H1 (cell line): ENCODE measurements around the gene NSG2. TPM values are rescaled to one million over a fixed set of nuclear protein-coding genes. Genes with fewer than 3 reads are reported as not detected.

Experiments used
- CTCF ChIA-PET: fragments of 300-600 bp; sonication (Branson Sonifier 250); formaldehyde crosslinking; loops from one replicate; lab custom pipeline; 2021; ENCODE audit not compliant: partially characterized antibody; lab: Charles Lee
- POLR2A ChIA-PET: fragments of 300-600 bp; sonication (Branson Sonifier 250); formaldehyde crosslinking; loops from one replicate; lab custom pipeline; 2021; ENCODE audit warnings: inconsistent platforms; ENCODE audit not compliant: partially characterized antibody; lab: Charles Lee
- DNase-seq, 2 experiments: peaks; one replicate each; pipeline versions ENCODE4 v3.0.0 to v3.0.0-alpha.2; 2010 to 2022; ENCODE audit warnings: low spot score in 2 of 2, low read depth in 1 of 2, mixed read lengths in 1 of 2
- FAIRE-seq: peaks from 2 replicates; lab custom pipeline; 2011; peaks lifted over from hg19 to GRCh38; lab: Jason Lieb, UNC
- H2AFZ ChIP-seq: 2 replicates; pipeline ENCODE4 v1.8.1; 2012; ENCODE audit warnings: low read length, inconsistent platforms
- H2AK5ac ChIP-seq: 2 replicates; pipeline ENCODE4 v1.6.1; 2013; ENCODE audit warnings: low read depth, low read length
- H2BK120ac ChIP-seq: replicated peaks from 2 replicates; pipeline ENCODE3; 2013; ENCODE audit warnings: low read depth, low read length, inconsistent platforms
- H2BK12ac ChIP-seq: 2 replicates; pipeline ENCODE4 v1.6.1; 2013; ENCODE audit warnings: low read depth, low read length
- H2BK15ac ChIP-seq: 2 replicates; pipeline ENCODE4 v1.6.1; 2013; ENCODE audit warnings: low read length
- H2BK20ac ChIP-seq: 2 replicates; pipeline ENCODE4 v1.6.1; 2013; ENCODE audit warnings: low read length
- H2BK5ac ChIP-seq: 2 replicates; pipeline ENCODE4 v1.6.1; 2013; ENCODE audit warnings: low read depth, low read length
- H3K14ac ChIP-seq: 2 replicates; pipeline ENCODE4 v1.6.1; 2013; ENCODE audit warnings: inconsistent platforms; ENCODE audit not compliant: insufficient read length
- H3K18ac ChIP-seq: 2 replicates; pipeline ENCODE4 v1.6.1; 2013; ENCODE audit warnings: low read length; ENCODE audit errors: extremely low read depth
- H3K23ac ChIP-seq: 2 replicates; pipeline ENCODE4 v1.6.1; 2013; ENCODE audit warnings: inconsistent platforms; ENCODE audit not compliant: insufficient read length
- H3K23me2 ChIP-seq: 2 replicates; pipeline ENCODE4 v1.6.1; 2013; ENCODE audit warnings: low read depth, low read length
- H3K27ac ChIP-seq: 2 replicates; pipeline ENCODE4 v1.6.1; 2011; ENCODE audit warnings: low read depth, low read length, inconsistent platforms
- H3K27me3 ChIP-seq, 4 experiments: replicated peaks in 1 of 4; 1 replicate in 1 of 4; 2 replicates in 3 of 4; pipeline versions ENCODE4 v1.6.1 to v1.8.1; 2011 to 2013; ENCODE audit warnings: low read length in 3 of 4, mild to moderate bottlenecking in 3 of 4, inconsistent platforms in 2 of 4, mixed read lengths in 2 of 4, moderate library complexity in 1 of 4; ENCODE audit not compliant: control insufficient read depth in 3 of 4, insufficient read depth in 3 of 4; ENCODE audit errors: extremely low read depth in 1 of 4
- H3K36me3 ChIP-seq, 4 experiments: 2 replicates each; pipeline versions ENCODE4 v1.6.1 to v1.8.1; 2011 to 2013; ENCODE audit warnings: mild to moderate bottlenecking in 4 of 4, low read length in 3 of 4, moderate library complexity in 2 of 4, control low read depth in 1 of 4, inconsistent platforms in 1 of 4; ENCODE audit not compliant: insufficient read depth in 4 of 4, control insufficient read depth in 2 of 4
- H3K4ac ChIP-seq: replicated peaks from 2 replicates; pipeline ENCODE3; 2013; ENCODE audit warnings: low read length, low read depth, mixed read lengths, inconsistent platforms; ENCODE audit not compliant: insufficient read length
- H3K4me1 ChIP-seq, 4 experiments: replicated peaks in 1 of 4; 1 replicate in 1 of 4; 2 replicates in 3 of 4; pipeline versions ENCODE4 v1.6.1 to v1.8.1; 2011 to 2013; ENCODE audit warnings: low read length in 3 of 4, inconsistent platforms in 2 of 4, mixed read lengths in 1 of 4; ENCODE audit not compliant: insufficient read depth in 4 of 4, control insufficient read depth in 3 of 4
- H3K4me2 ChIP-seq, 2 experiments: 2 replicates each; pipeline versions ENCODE4 v1.6.1 to v1.8.1; 2011 to 2013; ENCODE audit warnings: low read depth in 2 of 2, low read length in 2 of 2, control low read depth in 1 of 2, inconsistent platforms in 1 of 2, mild to moderate bottlenecking in 1 of 2; ENCODE audit not compliant: insufficient read depth in 1 of 2
- H3K4me3 ChIP-seq, 4 experiments: fragments of 200-600, 300-600 bp in 1 of 4; sonication (generic), shearing (Covaris generic), sonication (Bioruptor Twin) in 1 of 4; 2 replicates each; pipeline versions ENCODE4 v1.5.1 to v1.8.1; 2011 to 2016; ENCODE audit warnings: low read length in 4 of 4, low read depth in 3 of 4, control low read depth in 2 of 4, inconsistent platforms in 2 of 4, mild to moderate bottlenecking in 2 of 4, mixed read lengths in 1 of 4, moderate library complexity in 1 of 4; ENCODE audit not compliant: insufficient read depth in 2 of 4; ENCODE audit errors: extremely low read depth in 1 of 4
- H3K56ac ChIP-seq: replicated peaks from 2 replicates; pipeline ENCODE3; 2013; ENCODE audit warnings: low read depth, mild to moderate bottlenecking, mixed read lengths, low read length, inconsistent platforms; ENCODE audit not compliant: insufficient read length
- H3K79me1 ChIP-seq: 2 replicates; pipeline ENCODE4 v1.6.1; 2013; ENCODE audit warnings: low read depth, low read length, control low read depth
- H3K79me2 ChIP-seq, 2 experiments: 2 replicates each; pipeline versions ENCODE4 v1.6.1 to v1.8.1; 2012 to 2013; ENCODE audit warnings: low read length in 2 of 2, mild to moderate bottlenecking in 2 of 2, inconsistent platforms in 1 of 2; ENCODE audit not compliant: insufficient read depth in 2 of 2, control insufficient read depth in 1 of 2
- H3K9ac ChIP-seq, 4 experiments: replicated peaks in 1 of 4; 1 replicate in 1 of 4; 2 replicates in 3 of 4; pipeline versions ENCODE4 v1.6.1 to v1.8.1; 2011 to 2013; ENCODE audit warnings: low read depth in 3 of 4, low read length in 3 of 4, control low read depth in 2 of 4, mild to moderate bottlenecking in 2 of 4, moderate library complexity in 2 of 4, inconsistent platforms in 1 of 4; ENCODE audit errors: extremely low read depth in 1 of 4
- H3K9me3 ChIP-seq, 2 experiments: 2 replicates each; pipeline versions ENCODE4 v1.6.1 to v1.8.1; 2012 to 2013; ENCODE audit warnings: mild to moderate bottlenecking in 2 of 2, moderate library complexity in 2 of 2, control low read depth in 1 of 2, inconsistent platforms in 1 of 2, low read depth in 1 of 2, low read length in 1 of 2, mixed read lengths in 1 of 2; ENCODE audit not compliant: insufficient read depth in 2 of 2
- H4K20me1 ChIP-seq, 2 experiments: replicated peaks in 1 of 2; 2 replicates each; pipeline versions ENCODE3 to v1.8.1; 2011 to 2013; ENCODE audit warnings: inconsistent platforms in 2 of 2, low read length in 2 of 2, mild to moderate bottlenecking in 1 of 2; ENCODE audit not compliant: insufficient read depth in 2 of 2, control insufficient read depth in 1 of 2
- H4K5ac ChIP-seq: 2 replicates; pipeline ENCODE4 v1.6.1; 2013; ENCODE audit warnings: low read length, low read depth, mixed read lengths, inconsistent platforms; ENCODE audit not compliant: insufficient read length
- H4K8ac ChIP-seq: 2 replicates; pipeline ENCODE4 v1.8.0; 2013; ENCODE audit warnings: mild to moderate bottlenecking, moderate library complexity, low read length, inconsistent platforms; ENCODE audit not compliant: insufficient read depth; ENCODE audit errors: extremely low read depth
- H4K91ac ChIP-seq: replicated peaks from 2 replicates; pipeline ENCODE3; 2013; ENCODE audit warnings: low read length, mixed read lengths, inconsistent platforms; ENCODE audit not compliant: insufficient read length
- EP300 ChIP-seq, 2 experiments: IDR thresholded peaks; 1 replicate in 1 of 2; 2 replicates in 1 of 2; pipeline ENCODE4 v1.6.1; 2011 to 2012; ENCODE audit warnings: low read depth in 2 of 2, low read length in 2 of 2, mild to moderate bottlenecking in 2 of 2, borderline replicate concordance in 1 of 2, inconsistent platforms in 1 of 2, moderate library complexity in 1 of 2
- KDM1A ChIP-seq: fragments of 200-600, 300-600 bp; sonication (generic); IDR thresholded peaks from 2 replicates; pipeline ENCODE4 v1.7.1; 2016; ENCODE audit warnings: mild to moderate bottlenecking, low read length, borderline replicate concordance
- PHF8 ChIP-seq: fragments of 200-600 bp; sonication (generic); conservative IDR thresholded peaks from 2 replicates; pipeline ENCODE4 v1.7.1; 2012; ENCODE audit warnings: low read depth, mild to moderate bottlenecking, inconsistent platforms, low read length, moderate library complexity
- SP1 ChIP-seq: IDR thresholded peaks from 2 replicates; pipeline ENCODE4 v1.6.1; 2011; ENCODE audit warnings: low read depth, low read length
- ZNF274 ChIP-seq: IDR thresholded peaks from 2 replicates; pipeline ENCODE4 v1.7.0; 2012; ENCODE audit warnings: low read length, borderline replicate concordance; ENCODE audit errors: extremely low read depth
- WGBS, 2 experiments: shearing (Covaris generic) in 1 of 2; methylation state at CpG; one replicate each; pipeline versions ENCODE4 v1.1.6 to v1.1.7; 2013 to 2015; ENCODE audit warnings: low lambda C conversion rate in 2 of 2, mixed read lengths in 2 of 2, inconsistent platforms in 1 of 2, low coverage in 1 of 2, missing lambda C conversion rate in 1 of 2; ENCODE audit not compliant: insufficient replicate concordance in 2 of 2, insufficient coverage in 1 of 2, insufficient read length in 1 of 2; ENCODE audit errors: extremely low coverage in 1 of 2, missing lambda C conversion rate in 1 of 2; 5-methylcytosine and 5-hydroxymethylcytosine counted together
- polyA plus RNA-seq, 7 experiments: library from polyadenylated mRNA; depleted of rRNA in 3 of 7; stranded (reverse) in 5 of 7; unstranded in 2 of 7; fragments of >200 nt in 5 of 7; fragments of 200-250 nt in 2 of 7; gene quantifications; 1 replicate in 5 of 7; 2 replicates in 1 of 7; 4 replicates in 1 of 7; pipeline versions ENCODE4 v1.2.1 to v1.2.3, GENCODE V29; 2011 to 2013; ENCODE audit warnings: missing spikeins in 2 of 7, mixed read lengths in 2 of 7
- total RNA-seq: library from RNA; stranded (reverse); fragmentation: NEBNext Ultra II Directional; extraction: Animal tissue kit (Norgen Biotek cat#: 25700); gene quantifications from 2 replicates; pipeline ENCODE4 v1.2.1, GENCODE V29; 2021

NSG2 gene
- total and polyA plus RNA-seq, 2 of the 8 experiments (the other 6 are each of a cell fraction or from before 2014, with no cell fraction given) = 0.56 to 0.78 TPM

DNA sequence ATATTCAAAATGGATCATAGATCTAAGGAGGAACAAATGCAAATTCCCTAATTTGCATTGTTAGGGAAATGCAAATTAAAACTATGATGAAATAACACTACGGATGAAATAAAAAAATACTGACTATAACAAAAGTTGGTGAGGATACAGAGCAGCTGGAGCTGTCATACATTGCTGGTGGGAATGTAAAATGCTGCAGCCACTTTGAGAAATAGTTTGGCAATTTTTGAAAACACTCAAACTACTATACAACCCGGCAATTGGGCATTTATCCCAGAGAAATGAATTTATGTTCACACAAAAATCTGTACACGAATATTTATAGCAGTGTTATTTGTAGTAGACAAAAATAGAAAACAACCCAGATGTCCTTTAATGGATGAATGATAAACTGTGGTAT is 34.1 kb upstream of the NSG2 start:
- DNase-seq = no peak
- H3K79me2 ChIP-seq = no peaks in the 10 kb centered on the region
- CTCF ChIA-PET = interaction anchor here (1.2 kb wide), 1 partner anchor 115 kb away, joined by 3 read pairs; no protein-coding TSS in a partner anchor
- TF ChIP-seq ZNF274 (no peak), EP300 (IDR thresholded peaks at IDR 0.05; ENCODE audit: borderline replicate concordance in 1 of 2, low read depth in 2 of 2, low read length in 2 of 2) (no peak), SP1 (no peak), KDM1A (no peak), PHF8 (no peak)
- H3K4me1 ChIP-seq = no peaks in the 10 kb centered on the region
- POLR2A ChIA-PET = no interaction called here
- H3K4ac ChIP-seq = no peak overlapping the region
- H2AFZ ChIP-seq = no peak overlapping the region
- H3K9me3 ChIP-seq = no peaks in the 10 kb centered on the region; a peak in 1 of 4 replicates
- no peak overlapping the region for H4K8ac ChIP-seq
- no peak overlapping the region for H3K9ac ChIP-seq
- H3K27me3 ChIP-seq = no peaks in the 10 kb centered on the region
- H2BK120ac ChIP-seq = no peak overlapping the region
- no peak overlapping the region for H2BK15ac ChIP-seq
- no peak overlapping the region for H4K91ac ChIP-seq
- H3K23me2 ChIP-seq = no peaks in the 10 kb centered on the region
- no peak overlapping the region for H3K4me2 ChIP-seq
- no peak overlapping the region for H2BK20ac ChIP-seq
- H4K20me1 ChIP-seq = no peaks in the 10 kb centered on the region
- no peak overlapping the region for H3K56ac ChIP-seq
- no peak overlapping the region for H3K18ac ChIP-seq
- no peak overlapping the region for H3K23ac ChIP-seq
- no peaks in the 10 kb centered on the region for H3K36me3 ChIP-seq
- no peak overlapping the region for H2BK5ac ChIP-seq
- H3K4me3 ChIP-seq = no peak overlapping the region
- 82% methylated on average over 3 of the region's 3 CpGs; no CpG with 5 or more reads in 1 of the 2 experiments for WGBS, 2 experiments
- no peaks in the 10 kb centered on the region for H3K79me1 ChIP-seq
- H4K5ac ChIP-seq = no peak overlapping the region
- no peak overlapping the region for H2BK12ac ChIP-seq
- FAIRE-seq = no peak
- no peak overlapping the region for H3K27ac ChIP-seq
- no peak overlapping the region for H2AK5ac ChIP-seq
- H3K14ac ChIP-seq = no peak overlapping the region
